ENCODE data around the gene OBSL1. TPM values are rescaled to one million over a fixed set of nuclear protein-coding genes. Genes with fewer than 3 reads are reported as not detected.

The OBSL1 gene
- total and polyA plus RNA-seq, 2 of the 4 experiments (the other 2 are of a cell fraction), result 21.5 to 51.2 TPM

DNA sequence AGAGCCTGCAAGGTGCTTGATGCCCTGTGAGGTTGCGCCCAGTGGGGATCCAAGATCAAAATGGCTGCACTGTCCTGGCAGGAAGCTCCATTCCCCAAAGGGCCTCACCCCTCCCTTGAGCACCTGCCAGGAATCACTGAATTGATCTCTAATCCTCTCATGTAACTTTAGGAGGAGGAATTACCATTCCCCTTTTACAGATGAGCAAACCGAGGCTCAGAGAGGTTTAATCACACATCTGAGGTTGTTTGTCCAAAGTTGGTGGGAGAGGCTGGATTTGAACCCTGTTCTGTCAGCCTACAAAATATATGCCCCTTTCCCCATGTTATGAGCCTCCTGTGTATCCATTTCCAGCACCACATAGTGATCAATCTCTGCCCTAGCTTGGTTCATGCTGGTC, 46.5 kb downstream of the OBSL1 start:
- Histone ChIP-seq H3K4me3 (ENCODE audit: insufficient read depth, low read depth, low read length) (no peak overlapping the region), H2AFZ (replicated peaks; ENCODE audit: low read length, poor library complexity) (no peak overlapping the region), H3K18ac (ENCODE audit: low read depth, low read length) (no peak overlapping the region), H2BK20ac (ENCODE audit: low read depth, low read length) (no peak overlapping the region), H4K8ac (ENCODE audit: low read depth in 2 of 2, low read length in 2 of 2) (no peak overlapping the region), H3K9me1 (ENCODE audit: insufficient read depth, low read length) (no peaks in the 10 kb centered on the region), H4K91ac (ENCODE audit: insufficient read depth, low read depth, low read length) (no peak overlapping the region), H3K4me1 (ENCODE audit: control insufficient read depth, insufficient read depth, low read length) (peaks cover 16% of the 10 kb centered on the region), H3K4ac (ENCODE audit: low read depth, low read length) (no peak overlapping the region), H3K27me3 (ENCODE audit: control insufficient read depth, insufficient read depth, low read length) (peaks cover 44% of the 10 kb centered on the region), H3K56ac (ENCODE audit: extremely low read depth, insufficient read depth, low read length) (no peak overlapping the region), H2BK5ac (ENCODE audit: low read depth, low read length, poor library complexity, severe bottlenecking) (no peak overlapping the region), H2AK9ac (replicated peaks; ENCODE audit: low read depth, low read length, poor library complexity) (no peak overlapping the region), H2BK15ac (ENCODE audit: low read depth, low read length) (no peak overlapping the region), H3K23ac (ENCODE audit: low read depth, low read length) (no peak overlapping the region), H3K9ac (ENCODE audit: low read depth, low read length) (no peak overlapping the region), H3K36me3 (ENCODE audit: control insufficient read depth, insufficient read depth, low read length) (no peaks in the 10 kb centered on the region), H4K20me1 (ENCODE audit: insufficient read depth, low read length) (no peaks in the 10 kb centered on the region; the same call in 1 of the 2 replicates), H4K5ac (ENCODE audit: low read depth, low read length) (no peak overlapping the region), H2AK5ac (ENCODE audit: low read depth, low read length) (no peak overlapping the region), H3K4me2 (ENCODE audit: low read depth, low read length) (no peak overlapping the region), H2BK120ac (ENCODE audit: low read depth, low read length) (no peak overlapping the region), H3K27ac (ENCODE audit: insufficient read depth, low read length) (no peak overlapping the region), H3K14ac (replicated peaks; ENCODE audit: low read depth, low read length) (no peak overlapping the region), H3K79me1 (ENCODE audit: low read depth in 1 of 2, low read length in 2 of 2) (no peaks in the 10 kb centered on the region), H3K9me3 (ENCODE audit: control insufficient read depth, insufficient read depth, low read length) (no peaks in the 10 kb centered on the region)
- WGBS, 2 experiments (ENCODE audit: extremely low coverage in 2 of 2, insufficient read length in 1 of 2), result no CpG with 5 or more reads among the region's 2 CpGs
- dilution Hi-C loops (cut with HindIII; ENCODE audit: low sequenced_read_pairs, unreplicated experiment) (no loop called here), intact Hi-C loops (cut with micrococcal nuclease) (loop anchor here (5.0 kb wide), 1 partner anchor 68 kb away; no protein-coding TSS in a partner anchor), in situ Hi-C loops (cut with MboI; ENCODE audit: low sequenced_read_pairs) (no loop called here)
- ChIA-PET POLR2A (ENCODE audit: unreplicated experiment) (no interaction called here), CTCF (interaction anchor here (2.1 kb wide), 1 partner anchor 122 kb away, joined by 5 read pairs; no protein-coding TSS in a partner anchor)
- BruUV-seq (replicated peaks), result no TSS peak
- ATAC-seq (ENCODE audit: low read depth), result no peak
- TF ChIP-seq, protein P1, sequence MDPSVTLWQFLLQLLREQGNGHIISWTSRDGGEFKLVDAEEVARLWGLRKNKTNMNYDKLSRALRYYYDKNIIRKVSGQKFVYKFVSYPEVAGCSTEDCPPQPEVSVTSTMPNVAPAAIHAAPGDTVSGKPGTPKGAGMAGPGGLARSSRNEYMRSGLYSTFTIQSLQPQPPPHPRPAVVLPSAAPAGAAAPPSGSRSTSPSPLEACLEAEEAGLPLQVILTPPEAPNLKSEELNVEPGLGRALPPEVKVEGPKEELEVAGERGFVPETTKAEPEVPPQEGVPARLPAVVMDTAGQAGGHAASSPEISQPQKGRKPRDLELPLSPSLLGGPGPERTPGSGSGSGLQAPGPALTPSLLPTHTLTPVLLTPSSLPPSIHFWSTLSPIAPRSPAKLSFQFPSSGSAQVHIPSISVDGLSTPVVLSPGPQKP (IDR thresholded peaks at IDR 0.05; ENCODE audit: borderline replicate concordance, low read depth, low read length), result no peak
- TF ChIP-seq, protein P2, sequence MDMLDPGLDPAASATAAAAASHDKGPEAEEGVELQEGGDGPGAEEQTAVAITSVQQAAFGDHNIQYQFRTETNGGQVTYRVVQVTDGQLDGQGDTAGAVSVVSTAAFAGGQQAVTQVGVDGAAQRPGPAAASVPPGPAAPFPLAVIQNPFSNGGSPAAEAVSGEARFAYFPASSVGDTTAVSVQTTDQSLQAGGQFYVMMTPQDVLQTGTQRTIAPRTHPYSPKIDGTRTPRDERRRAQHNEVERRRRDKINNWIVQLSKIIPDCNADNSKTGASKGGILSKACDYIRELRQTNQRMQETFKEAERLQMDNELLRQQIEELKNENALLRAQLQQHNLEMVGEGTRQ (IDR thresholded peaks at IDR 0.05; ENCODE audit: low read depth, low read length), result no peak
- TF ChIP-seq CHD1 (IDR thresholded peaks at IDR 0.05; ENCODE audit: low read depth, low read length), result no peak
- TF ChIP-seq RAD21 (IDR thresholded peaks at IDR 0.05; ENCODE audit: low read length), result no peak
- no peak for TF ChIP-seq MXI1 (IDR thresholded peaks at IDR 0.05; ENCODE audit: borderline replicate concordance, low read depth, low read length)
- no peak for TF ChIP-seq RFX5 (IDR thresholded peaks at IDR 0.05; ENCODE audit: low read depth, low read length)
- no peak for TF ChIP-seq NFE2L2 (IDR thresholded peaks at IDR 0.05; ENCODE audit: low read depth, low read length)
- TF ChIP-seq MAFK (IDR thresholded peaks at IDR 0.05; ENCODE audit: low read depth, low read length), result no peak
- no peak for TF ChIP-seq MAZ (IDR thresholded peaks at IDR 0.05; ENCODE audit: borderline replicate concordance, low read depth, low read length)
- TF ChIP-seq, protein P3, sequence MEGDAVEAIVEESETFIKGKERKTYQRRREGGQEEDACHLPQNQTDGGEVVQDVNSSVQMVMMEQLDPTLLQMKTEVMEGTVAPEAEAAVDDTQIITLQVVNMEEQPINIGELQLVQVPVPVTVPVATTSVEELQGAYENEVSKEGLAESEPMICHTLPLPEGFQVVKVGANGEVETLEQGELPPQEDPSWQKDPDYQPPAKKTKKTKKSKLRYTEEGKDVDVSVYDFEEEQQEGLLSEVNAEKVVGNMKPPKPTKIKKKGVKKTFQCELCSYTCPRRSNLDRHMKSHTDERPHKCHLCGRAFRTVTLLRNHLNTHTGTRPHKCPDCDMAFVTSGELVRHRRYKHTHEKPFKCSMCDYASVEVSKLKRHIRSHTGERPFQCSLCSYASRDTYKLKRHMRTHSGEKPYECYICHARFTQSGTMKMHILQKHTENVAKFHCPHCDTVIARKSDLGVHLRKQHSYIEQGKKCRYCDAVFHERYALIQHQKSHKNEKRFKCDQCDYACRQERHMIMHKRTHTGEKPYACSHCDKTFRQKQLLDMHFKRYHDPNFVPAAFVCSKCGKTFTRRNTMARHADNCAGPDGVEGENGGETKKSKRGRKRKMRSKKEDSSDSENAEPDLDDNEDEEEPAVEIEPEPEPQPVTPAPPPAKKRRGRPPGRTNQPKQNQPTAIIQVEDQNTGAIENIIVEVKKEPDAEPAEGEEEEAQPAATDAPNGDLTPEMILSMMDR (conservative IDR thresholded peaks at IDR 0.05; ENCODE audit: low read depth, low read length), result no peak
- TF ChIP-seq BHLHE40 (IDR thresholded peaks at IDR 0.05; ENCODE audit: low read depth, low read length), result no peak
- no peak for TF ChIP-seq SMC3 (IDR thresholded peaks at IDR 0.05; ENCODE audit: low read depth, low read length)
- no peak for TF ChIP-seq RCOR1 (IDR thresholded peaks at IDR 0.05; ENCODE audit: insufficient replicate concordance, low read length)
- TF ChIP-seq POLR2A (IDR thresholded peaks at IDR 0.05; ENCODE audit: low read depth, low read length), result no peak
- no peak for DNase-seq
